ENCODE measurements around the gene PODN. TPM values are rescaled to one million over a fixed set of nuclear protein-coding genes. Genes with fewer than 3 reads are reported as not detected.

PODN gene
- total RNA-seq, 4 donors from 2014 or later, result 88.4 to 197 (median 150) TPM

DNA sequence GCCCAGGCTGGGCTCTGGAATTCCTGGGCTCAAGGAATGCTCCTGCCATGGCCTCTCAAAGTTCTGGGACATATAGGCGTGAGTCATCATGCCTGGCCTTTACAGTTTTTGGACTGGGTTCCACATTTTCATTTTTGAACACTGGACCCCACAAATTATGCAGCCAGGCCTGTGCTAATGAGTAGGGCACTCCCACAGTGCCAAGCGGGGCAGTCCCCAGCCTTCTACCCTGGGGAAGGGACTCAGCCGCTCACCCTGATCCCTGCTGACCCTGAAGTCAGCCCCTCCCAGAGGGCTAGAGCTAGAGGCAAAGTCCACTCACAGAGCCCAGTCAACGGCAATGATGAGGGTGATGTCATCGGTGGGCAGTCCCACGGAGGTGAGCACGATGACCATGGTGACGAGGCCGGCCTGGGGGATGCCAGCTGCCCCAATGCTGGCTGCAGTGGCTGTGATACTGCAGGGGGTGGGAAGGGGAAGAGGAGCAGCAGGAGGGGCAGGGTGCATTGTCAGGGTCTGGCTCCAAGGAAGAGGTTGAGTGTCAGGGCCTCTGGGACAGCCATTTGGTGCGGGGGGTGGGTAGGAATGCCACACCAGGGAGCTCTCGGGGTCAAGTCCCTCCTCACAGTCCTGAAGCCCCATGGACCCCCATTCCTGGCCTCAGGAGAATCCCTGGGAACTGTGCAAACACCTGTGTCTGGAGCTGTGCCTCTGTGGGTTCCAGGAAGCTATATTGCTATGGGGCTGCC lies 27.6 kb downstream of the PODN start:
- no peak for TF ChIP-seq CTCF (IDR thresholded peaks at IDR 0.05; ENCODE audit: low read depth)

DNA sequence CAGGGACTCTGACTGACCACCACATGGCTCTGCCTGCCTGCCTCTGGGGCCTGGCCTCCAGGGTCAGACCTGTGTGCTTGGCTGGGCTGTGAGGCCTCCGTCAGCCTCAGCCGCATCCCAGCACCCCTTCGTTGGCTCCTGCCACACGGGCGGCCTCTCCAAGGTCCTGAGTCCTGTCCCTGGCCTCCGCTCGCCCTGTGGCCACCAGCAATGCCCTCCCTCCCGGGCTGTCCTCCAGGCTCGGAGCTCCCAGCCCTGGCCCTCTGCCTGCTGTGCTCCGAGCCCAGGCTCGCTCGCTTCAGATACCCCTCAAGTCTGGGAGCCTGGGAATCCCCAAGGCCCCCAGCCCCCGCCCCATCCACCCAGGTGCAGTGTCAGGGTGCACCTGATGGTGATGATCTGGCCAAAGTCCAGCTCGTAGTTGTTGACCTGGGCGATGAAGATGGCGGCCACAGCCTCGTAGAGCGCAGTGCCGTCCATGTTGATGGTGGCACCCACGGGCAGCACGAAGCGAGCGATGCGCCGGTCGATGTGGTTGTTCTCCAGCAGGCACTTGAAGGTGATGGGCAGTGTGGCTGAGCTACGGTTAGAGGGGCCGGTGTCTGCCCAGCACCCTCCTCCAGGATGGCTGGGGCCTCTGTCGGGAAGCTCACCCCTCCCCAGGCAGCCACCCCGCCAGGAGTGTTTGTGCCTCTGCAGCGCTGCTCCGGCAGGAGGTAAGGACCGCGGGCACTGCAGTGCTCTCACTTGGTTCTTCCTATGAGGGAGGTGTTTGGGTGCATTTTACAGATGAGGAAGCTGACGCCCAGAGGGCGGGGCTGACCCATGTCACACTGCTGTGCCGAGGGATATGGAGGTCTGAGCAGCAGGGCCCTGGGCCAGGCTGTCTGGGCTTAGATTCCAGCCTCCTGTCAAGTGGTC lies 28.5 kb downstream of the PODN start:
- TF ChIP-seq CTCF (IDR thresholded peaks at IDR 0.05; ENCODE audit: low read depth), result no peak

DNA sequence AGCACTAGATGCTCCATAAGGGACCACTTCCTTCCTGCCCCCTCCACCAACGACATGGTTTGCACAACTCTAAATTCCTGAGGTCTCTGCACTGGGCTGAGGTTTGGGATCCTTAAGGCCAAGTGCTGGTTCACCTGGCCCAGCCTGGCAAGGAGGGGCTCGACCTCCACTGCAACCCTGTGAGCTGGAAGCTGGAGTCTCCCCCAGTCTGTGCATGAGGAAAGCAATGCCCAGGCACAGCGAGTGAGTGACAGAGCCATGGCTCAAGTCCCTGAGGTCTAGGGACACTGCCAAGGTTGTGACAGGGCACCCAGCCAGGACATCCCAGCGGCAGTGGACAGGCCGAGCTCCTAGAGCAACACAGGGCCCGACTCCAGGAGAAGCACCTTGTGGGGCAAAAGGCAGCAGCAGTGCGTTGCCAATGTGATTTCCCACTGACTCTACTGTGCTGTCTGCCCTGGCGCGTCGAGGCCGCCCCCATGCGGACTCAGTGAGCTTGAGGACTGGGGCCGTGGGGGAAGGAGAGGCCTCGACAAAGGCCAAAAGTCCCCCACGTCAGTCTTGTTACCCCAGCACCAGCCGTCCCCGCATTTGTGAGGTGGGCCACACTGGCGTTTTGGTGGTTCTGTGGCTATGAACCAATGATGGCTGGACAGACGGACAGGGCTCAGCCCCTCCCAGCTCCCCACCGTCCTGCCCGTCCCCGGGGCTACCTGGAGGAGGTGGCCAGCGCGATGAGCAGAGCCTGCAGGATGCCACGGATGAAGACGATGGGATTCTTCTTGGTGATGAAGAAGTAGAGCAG lies 30.0 kb downstream of the PODN start:
- TF ChIP-seq CTCF (IDR thresholded peaks at IDR 0.05; ENCODE audit: low read depth), result no peak

GRCh38 chr1:53092659-53093450 lies 30.8 kb downstream of the PODN start:
- no peak for TF ChIP-seq CTCF (IDR thresholded peaks at IDR 0.05; ENCODE audit: low read depth)

- TF ChIP-seq CTCF (IDR thresholded peaks at IDR 0.05; ENCODE audit: low read depth), result no peak
Measured at GRCh38 chr1:53093451-53093754, 31.4 kb downstream of the PODN start.

DNA sequence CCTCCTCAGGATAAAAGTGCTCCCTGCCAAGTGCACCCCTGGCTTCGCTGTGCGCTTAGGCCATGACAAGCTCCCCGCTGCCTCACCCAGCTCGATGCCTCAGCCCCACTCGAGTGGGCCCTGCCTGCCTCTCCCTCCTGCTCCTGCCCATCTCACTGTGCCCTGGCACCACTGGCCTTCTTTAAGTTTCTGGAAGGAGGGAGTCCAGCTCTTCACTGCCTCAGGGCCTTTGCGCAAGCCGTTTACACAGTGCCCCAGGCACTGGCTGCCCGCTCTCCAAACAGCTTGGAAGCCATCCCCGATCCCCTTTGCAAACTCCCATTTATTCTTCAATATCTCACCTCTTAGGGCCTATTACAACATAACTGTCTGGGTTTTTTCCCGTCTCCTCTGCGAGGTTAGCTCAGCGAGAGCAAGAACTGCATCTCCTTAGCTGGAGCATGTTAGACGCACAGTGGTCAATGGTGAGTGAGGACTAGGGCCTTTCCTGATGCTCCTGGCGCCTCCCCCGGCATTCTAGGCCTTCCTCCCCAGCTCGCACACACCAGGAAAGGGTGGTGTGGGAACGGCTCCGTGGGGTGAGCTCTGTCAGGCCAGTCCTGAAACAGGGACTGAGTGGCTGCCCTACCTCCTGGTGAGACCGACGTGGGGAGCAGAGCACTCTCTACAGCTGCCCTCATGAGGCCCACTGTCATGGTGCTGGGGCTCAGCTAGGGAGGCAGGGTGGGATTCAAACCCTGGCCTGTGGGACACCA lies 31.9 kb downstream of the PODN start:
- no peak for TF ChIP-seq CTCF (IDR thresholded peaks at IDR 0.05; ENCODE audit: low read depth)
